DOHH2 (cell line): Measurements from ENCODE around the gene STIP1.

Experiments
- H3F3A ChIP-seq: fragments of 200-600 bp; sonication (generic), shearing (Covaris generic); 2 replicates; pipeline ENCODE4 v1.6.0; 2016; ENCODE audit warnings: antibody characterized with exemption, mild to moderate bottlenecking; ENCODE audit not compliant: control insufficient read depth, insufficient read depth
- H3K27ac ChIP-seq: fragments of 200-600 bp; sonication (generic); 2 replicates; pipeline ENCODE4 v1.5.1; 2014; ENCODE audit warnings: low read depth, mild to moderate bottlenecking, low read length, moderate library complexity
- H3K27me3 ChIP-seq: fragments of 200-600 bp; sonication (generic); 2 replicates; pipeline ENCODE4 v1.6.1; 2014; ENCODE audit warnings: mild to moderate bottlenecking, low read length, mixed read lengths; ENCODE audit not compliant: control insufficient read depth
- H3K36me3 ChIP-seq: fragments of 200-600 bp; sonication (generic); 2 replicates; pipeline ENCODE4 v1.6.1; 2014; ENCODE audit warnings: mild to moderate bottlenecking, low read length, moderate library complexity, mixed read lengths; ENCODE audit not compliant: control insufficient read depth
- H3K4me1 ChIP-seq: fragments of 200-600 bp; sonication (generic); 2 replicates; pipeline ENCODE4 v1.6.1; 2014; ENCODE audit warnings: mild to moderate bottlenecking, low read length, mixed read lengths; ENCODE audit not compliant: control insufficient read depth
- H3K4me2 ChIP-seq: fragments of 200-600 bp; sonication (generic); 2 replicates; pipeline ENCODE4 v1.6.0; 2014; ENCODE audit warnings: mild to moderate bottlenecking, low read length, moderate library complexity
- H3K4me3 ChIP-seq: fragments of 200-600 bp; sonication (generic); 2 replicates; pipeline ENCODE4 v1.5.1; 2014; ENCODE audit warnings: mild to moderate bottlenecking, low read length, mixed read lengths
- H3K79me2 ChIP-seq: fragments of 200-600 bp; sonication (generic); 2 replicates; pipeline ENCODE4 v1.6.1; 2014; ENCODE audit warnings: mild to moderate bottlenecking, low read length, mixed read lengths; ENCODE audit not compliant: control insufficient read depth
- H3K9me2 ChIP-seq: fragments of 200-600 bp; sonication (generic); replicated peaks from 2 replicates; pipeline ENCODE4 v1.6.1; 2014; ENCODE audit warnings: mild to moderate bottlenecking, low read length, mixed read lengths; ENCODE audit not compliant: control insufficient read depth
- H3K9me3 ChIP-seq: fragments of 200-600 bp; sonication (generic); 2 replicates; pipeline ENCODE4 v1.6.1; 2014; ENCODE audit warnings: antibody characterized with exemption, low read length, mixed read lengths; ENCODE audit not compliant: control insufficient read depth, insufficient read depth
- H4K20me1 ChIP-seq: fragments of 200-600 bp; sonication (generic); 2 replicates; pipeline ENCODE4 v1.6.0; 2014; ENCODE audit warnings: low read depth, mild to moderate bottlenecking, antibody characterized with exemption, low read length, moderate library complexity; ENCODE audit not compliant: control insufficient read depth, insufficient read depth
- EZH2phosphoT487 ChIP-seq: fragments of 200-600 bp; sonication (generic); IDR thresholded peaks from 2 replicates; pipeline ENCODE4 v1.6.1; 2017; ENCODE audit warnings: borderline replicate concordance, mild to moderate bottlenecking, antibody characterized with exemption, low read length, moderate library complexity, mixed read lengths
- TF ChIP-seq, protein P1 (sequence below): fragments of 200-600 bp; sonication (generic); IDR thresholded peaks from one replicate; pipeline ENCODE4 v1.5.1; 2014; ENCODE audit warnings: antibody characterized with exemption, mild to moderate bottlenecking, low read depth, low read length; ENCODE audit not compliant: poor library complexity, severe bottlenecking

STIP1 gene

DNA sequence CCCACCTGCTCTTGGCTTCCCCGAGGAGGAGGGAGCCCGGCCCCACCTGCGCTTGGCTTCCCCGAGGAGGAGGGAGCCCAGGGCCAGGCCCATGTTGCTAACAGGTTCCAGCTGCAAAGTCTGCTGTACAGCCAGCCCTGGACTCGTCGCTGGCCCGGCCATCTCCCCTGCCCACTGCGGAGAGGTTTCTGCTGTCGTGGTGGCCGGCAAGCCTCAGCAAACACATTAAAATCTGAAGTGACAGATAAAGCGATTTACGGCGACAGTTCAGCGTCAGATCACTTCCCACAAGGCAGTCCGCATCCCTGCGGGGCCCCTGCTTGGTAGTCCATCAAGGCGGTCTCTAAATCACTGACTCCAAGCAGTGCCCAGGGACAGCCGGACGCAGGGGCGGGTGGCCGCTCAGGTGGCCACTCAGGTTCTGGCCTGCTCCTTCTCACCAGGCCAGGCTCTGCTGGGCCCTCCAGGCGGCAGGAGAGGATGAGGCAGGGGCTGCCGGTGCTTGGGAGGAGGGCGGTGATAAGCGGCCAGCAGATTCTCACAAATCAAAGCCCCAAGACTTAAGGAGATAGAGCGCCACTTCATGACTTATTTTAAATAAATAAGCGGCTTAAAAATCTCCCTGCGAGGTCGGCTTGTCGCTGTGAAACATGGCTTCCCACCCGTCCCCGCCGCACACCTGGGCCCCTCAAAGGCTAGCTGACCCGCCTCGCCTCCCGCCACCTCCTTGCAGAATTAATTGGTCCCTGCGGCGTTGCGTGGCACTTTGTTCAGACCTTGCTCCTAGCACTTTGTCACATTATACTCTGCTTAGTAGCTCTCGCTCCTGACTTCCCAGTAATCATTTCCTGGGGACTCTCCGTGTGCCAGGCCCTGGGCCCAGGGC lies 41.1 kb upstream of the STIP1 start:
- no peaks in the 10 kb centered on the region for H3F3A ChIP-seq
- H3K4me2 ChIP-seq, result no peak overlapping the region
- H3K27me3 ChIP-seq, result no peaks in the 10 kb centered on the region
- no peaks in the 10 kb centered on the region for H3K4me1 ChIP-seq
- TF ChIP-seq EZH2phosphoT487, result no peak
- TF ChIP-seq, protein P1, sequence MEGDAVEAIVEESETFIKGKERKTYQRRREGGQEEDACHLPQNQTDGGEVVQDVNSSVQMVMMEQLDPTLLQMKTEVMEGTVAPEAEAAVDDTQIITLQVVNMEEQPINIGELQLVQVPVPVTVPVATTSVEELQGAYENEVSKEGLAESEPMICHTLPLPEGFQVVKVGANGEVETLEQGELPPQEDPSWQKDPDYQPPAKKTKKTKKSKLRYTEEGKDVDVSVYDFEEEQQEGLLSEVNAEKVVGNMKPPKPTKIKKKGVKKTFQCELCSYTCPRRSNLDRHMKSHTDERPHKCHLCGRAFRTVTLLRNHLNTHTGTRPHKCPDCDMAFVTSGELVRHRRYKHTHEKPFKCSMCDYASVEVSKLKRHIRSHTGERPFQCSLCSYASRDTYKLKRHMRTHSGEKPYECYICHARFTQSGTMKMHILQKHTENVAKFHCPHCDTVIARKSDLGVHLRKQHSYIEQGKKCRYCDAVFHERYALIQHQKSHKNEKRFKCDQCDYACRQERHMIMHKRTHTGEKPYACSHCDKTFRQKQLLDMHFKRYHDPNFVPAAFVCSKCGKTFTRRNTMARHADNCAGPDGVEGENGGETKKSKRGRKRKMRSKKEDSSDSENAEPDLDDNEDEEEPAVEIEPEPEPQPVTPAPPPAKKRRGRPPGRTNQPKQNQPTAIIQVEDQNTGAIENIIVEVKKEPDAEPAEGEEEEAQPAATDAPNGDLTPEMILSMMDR, result no peak
- no peaks in the 10 kb centered on the region for H3K79me2 ChIP-seq
- H3K36me3 ChIP-seq, result no peaks in the 10 kb centered on the region
- H3K9me2 ChIP-seq, result no peaks in the 10 kb centered on the region
- H3K27ac ChIP-seq, result no peak overlapping the region
- H3K9me3 ChIP-seq, result no peaks in the 10 kb centered on the region
- no peaks in the 10 kb centered on the region for H4K20me1 ChIP-seq
- H3K4me3 ChIP-seq, result no peak overlapping the region

DNA sequence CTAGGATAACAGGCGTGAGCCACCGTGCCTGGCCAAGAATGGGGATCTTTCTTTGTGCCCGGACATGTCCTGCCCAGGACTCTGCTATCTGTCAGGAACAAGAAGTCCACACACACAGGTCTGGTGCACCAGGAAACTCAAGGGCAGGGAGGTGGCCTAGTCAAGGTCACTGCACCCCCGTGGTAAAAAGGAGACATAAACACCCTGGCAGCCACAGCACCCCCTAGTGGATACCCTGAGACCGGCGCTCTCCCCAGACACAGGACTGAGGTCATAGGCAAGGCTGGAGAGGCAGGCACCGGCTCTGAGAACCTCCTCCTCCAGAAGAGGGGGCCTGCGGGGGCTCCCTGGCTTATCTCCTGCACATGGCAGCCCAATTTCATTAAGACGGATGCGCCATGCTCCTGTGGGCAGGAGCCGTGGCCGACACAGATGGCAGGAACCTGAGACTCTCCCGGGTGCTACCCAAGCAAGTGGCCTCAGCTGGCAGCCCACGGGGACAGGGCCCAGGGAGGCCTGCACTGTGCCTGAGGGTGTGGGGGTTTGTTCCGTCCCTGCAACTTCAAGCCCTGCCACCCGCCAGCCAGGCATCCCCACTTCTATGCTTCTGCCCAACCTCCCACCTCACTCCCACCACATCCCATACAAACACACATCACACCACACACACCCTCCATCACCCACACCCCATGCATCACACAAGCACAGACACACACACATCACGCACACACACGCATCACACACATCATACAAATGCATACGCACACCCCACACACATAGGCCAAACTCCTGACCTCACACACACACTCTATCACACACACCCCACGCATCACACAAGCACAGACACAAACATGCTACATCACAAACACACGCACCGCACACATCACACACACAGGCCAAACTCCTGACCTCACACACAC lies 39.7 kb upstream of the STIP1 start:
- Histone ChIP-seq H3F3A (no peaks in the 10 kb centered on the region), H3K27me3 (no peaks in the 10 kb centered on the region), H3K9me2 (no peaks in the 10 kb centered on the region), H3K4me2 (no peak overlapping the region), H4K20me1 (no peaks in the 10 kb centered on the region), H3K27ac (no peak overlapping the region), H3K4me3 (no peak overlapping the region), H3K79me2 (no peaks in the 10 kb centered on the region), H3K9me3 (no peaks in the 10 kb centered on the region), H3K4me1 (no peaks in the 10 kb centered on the region), H3K36me3 (no peaks in the 10 kb centered on the region)
- TF ChIP-seq, protein P1, result peak; percentile 94
- no peak for TF ChIP-seq EZH2phosphoT487

DNA sequence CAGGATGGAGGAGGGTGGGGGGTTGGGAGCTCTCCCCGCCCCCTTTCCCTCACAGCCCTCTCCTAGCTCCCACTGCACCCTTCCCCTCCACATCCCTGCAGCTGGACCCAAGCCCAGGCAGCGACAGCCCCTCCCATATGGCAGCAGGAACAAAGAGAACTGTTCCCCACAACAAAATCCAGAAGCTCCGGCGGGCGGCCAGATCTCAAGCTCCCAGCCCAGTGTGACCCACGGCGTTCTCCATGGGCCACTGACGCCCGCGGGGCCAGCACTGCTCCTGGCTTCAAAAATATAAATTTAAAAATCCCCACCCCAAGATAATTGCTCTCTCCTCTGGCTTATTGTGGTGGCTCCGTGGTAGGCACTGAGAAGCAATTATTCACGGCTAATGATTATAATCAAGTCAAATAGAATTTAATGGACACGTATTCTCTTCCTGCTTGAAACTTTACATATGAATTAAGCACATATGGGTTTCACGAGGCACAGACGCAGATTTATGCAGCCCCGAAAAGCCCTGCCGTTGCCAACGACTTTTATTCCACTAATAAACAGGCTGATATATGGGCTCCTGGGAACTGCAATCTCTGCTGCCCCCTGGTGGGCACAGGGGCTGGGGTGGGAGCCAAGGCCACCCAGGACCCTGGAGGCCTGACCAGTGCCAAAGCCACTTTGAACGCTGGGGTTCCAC lies 37.6 kb upstream of the STIP1 start:
- Histone ChIP-seq H3K27me3 (no peaks in the 10 kb centered on the region), H3K4me3 (no peak overlapping the region), H3K9me2 (no peaks in the 10 kb centered on the region), H3K36me3 (no peaks in the 10 kb centered on the region), H3K27ac (no peak overlapping the region), H3F3A (no peaks in the 10 kb centered on the region), H4K20me1 (no peaks in the 10 kb centered on the region), H3K4me2 (no peak overlapping the region), H3K9me3 (no peaks in the 10 kb centered on the region), H3K79me2 (no peaks in the 10 kb centered on the region), H3K4me1 (no peaks in the 10 kb centered on the region)
- no peak for TF ChIP-seq EZH2phosphoT487
- TF ChIP-seq, protein P1, result peak; percentile 93
